ENCODE measurements around the gene JMJD7.
A peak's percentile ranks its signal among the peaks of the same experiment; 100 is the strongest.

JMJD7 gene

GRCh38 chr15:41851167-41851523 is 23.3 kb downstream of the JMJD7 start:
- DNase-seq (ENCODE audit: low spot score in 2 of 2), result no peak
- no peak for ATAC-seq (ENCODE audit: low read depth)
- Mint-ChIP-seq H3K4me3 (no peak overlapping the region), H3K36me3 (peaks cover 14% of the 10 kb centered on the region), H3K27me3 (no peaks in the 10 kb centered on the region), H3K27ac (peak overlapping the region; percentile 35), H3K4me1 (peaks cover 8% of the 10 kb centered on the region), H3K9me3 (no peaks in the 10 kb centered on the region)

- Mint-ChIP-seq H3K27me3 (no peaks in the 10 kb centered on the region), H3K9me3 (no peaks in the 10 kb centered on the region), H3K27ac (no peak overlapping the region), H3K36me3 (peaks cover 9% of the 10 kb centered on the region), H3K4me3 (no peak overlapping the region), H3K4me1 (peaks cover 8% of the 10 kb centered on the region)
- DNase-seq (ENCODE audit: low spot score in 2 of 2), result no peak
- no peak for ATAC-seq (ENCODE audit: low read depth)
These were observed 24.0 kb downstream of the JMJD7 start for GRCh38 chr15:41851755-41852370.

- Mint-ChIP-seq H3K36me3 (peaks cover 5% of the 10 kb centered on the region), H3K9me3 (no peaks in the 10 kb centered on the region), H3K4me3 (no peak overlapping the region), H3K27ac (no peak overlapping the region), H3K27me3 (no peaks in the 10 kb centered on the region), H3K4me1 (peaks cover 8% of the 10 kb centered on the region)
- ATAC-seq (ENCODE audit: low read depth) (no peak), DNase-seq (ENCODE audit: low spot score in 2 of 2) (no peak)
These were observed 25.1 kb downstream of the JMJD7 start for GRCh38 chr15:41852736-41853590.

- DNase-seq (ENCODE audit: low spot score in 2 of 2) (no peak), ATAC-seq (ENCODE audit: low read depth) (no peak)
- Mint-ChIP-seq H3K36me3 (no peaks in the 10 kb centered on the region), H3K27ac (no peak overlapping the region), H3K27me3 (no peaks in the 10 kb centered on the region), H3K4me1 (peaks cover 8% of the 10 kb centered on the region), H3K4me3 (no peak overlapping the region), H3K9me3 (no peaks in the 10 kb centered on the region)
These were observed 25.9 kb downstream of the JMJD7 start for GRCh38 chr15:41853831-41854230.

GRCh38 chr15:41854443-41854842 is 26.6 kb downstream of the JMJD7 start:
- no peak for ATAC-seq (ENCODE audit: low read depth)
- Mint-ChIP-seq H3K9me3 (no peaks in the 10 kb centered on the region), H3K36me3 (no peaks in the 10 kb centered on the region), H3K27me3 (no peaks in the 10 kb centered on the region), H3K4me3 (no peak overlapping the region), H3K4me1 (peaks cover 8% of the 10 kb centered on the region), H3K27ac (no peak overlapping the region)
- no peak for DNase-seq (ENCODE audit: low spot score in 2 of 2)

- Mint-ChIP-seq H3K27ac (no peak overlapping the region), H3K4me1 (peaks cover 7% of the 10 kb centered on the region), H3K36me3 (no peaks in the 10 kb centered on the region), H3K9me3 (no peaks in the 10 kb centered on the region), H3K27me3 (no peaks in the 10 kb centered on the region), H3K4me3 (no peak overlapping the region)
- no peak for ATAC-seq (ENCODE audit: low read depth)
- no peak for DNase-seq (ENCODE audit: low spot score in 2 of 2)
These were observed 27.5 kb downstream of the JMJD7 start for GRCh38 chr15:41855261-41855961.

- Mint-ChIP-seq H3K27ac (no peak overlapping the region), H3K36me3 (no peaks in the 10 kb centered on the region), H3K4me1 (peaks cover under 1% of the 10 kb centered on the region), H3K4me3 (no peak overlapping the region), H3K27me3 (no peaks in the 10 kb centered on the region), H3K9me3 (no peaks in the 10 kb centered on the region)
- ATAC-seq (ENCODE audit: low read depth) (no peak), DNase-seq (ENCODE audit: low spot score in 2 of 2) (no peak)
These were observed 28.4 kb downstream of the JMJD7 start for GRCh38 chr15:41856262-41856661.

- Mint-ChIP-seq H3K9me3 (no peaks in the 10 kb centered on the region), H3K27ac (no peak overlapping the region)
- no peak for ATAC-seq (ENCODE audit: low read depth)
These were observed 28.8 kb downstream of the JMJD7 start for GRCh38 chr15:41856716-41857115.

GRCh38 chr15:41857316-41857715 is 29.4 kb downstream of the JMJD7 start:
- Mint-ChIP-seq H3K27ac (no peak overlapping the region), H3K36me3 (no peaks in the 10 kb centered on the region), H3K27me3 (no peaks in the 10 kb centered on the region), H3K9me3 (no peaks in the 10 kb centered on the region), H3K4me1 (no peaks in the 10 kb centered on the region), H3K4me3 (no peak overlapping the region)
- DNase-seq (ENCODE audit: low spot score in 2 of 2), result no peak
- ATAC-seq (ENCODE audit: low read depth), result no peak

More at GRCh38 chr15:41856716-41857115, 28.8 kb downstream of the JMJD7 start:
- no peak for DNase-seq (ENCODE audit: low spot score in 2 of 2)
- H3K4me3 Mint-ChIP-seq, result no peak overlapping the region
- no peaks in the 10 kb centered on the region for H3K36me3 Mint-ChIP-seq
- no peaks in the 10 kb centered on the region for H3K4me1 Mint-ChIP-seq
- H3K27me3 Mint-ChIP-seq, result no peaks in the 10 kb centered on the region

- no peak for ATAC-seq (ENCODE audit: low read depth)
- Mint-ChIP-seq H3K27ac (no peak overlapping the region), H3K9me3 (no peaks in the 10 kb centered on the region), H3K4me1 (no peaks in the 10 kb centered on the region), H3K36me3 (no peaks in the 10 kb centered on the region), H3K27me3 (peaks cover 1% of the 10 kb centered on the region), H3K4me3 (no peak overlapping the region)
- no peak for DNase-seq (ENCODE audit: low spot score in 2 of 2)
These were observed 30.9 kb downstream of the JMJD7 start for GRCh38 chr15:41858756-41859155.

- Mint-ChIP-seq H3K27ac (no peak overlapping the region), H3K4me1 (no peaks in the 10 kb centered on the region), H3K9me3 (no peaks in the 10 kb centered on the region), H3K27me3 (peaks cover 1% of the 10 kb centered on the region), H3K4me3 (no peak overlapping the region), H3K36me3 (no peaks in the 10 kb centered on the region)
- ATAC-seq (ENCODE audit: low read depth) (no peak), DNase-seq (ENCODE audit: low spot score in 2 of 2) (no peak)
These were observed 32.3 kb downstream of the JMJD7 start for GRCh38 chr15:41860049-41860828.

GRCh38 chr15:41861736-41862356 is 34.0 kb downstream of the JMJD7 start:
- Mint-ChIP-seq H3K4me1 (no peaks in the 10 kb centered on the region), H3K27ac (no peak overlapping the region), H3K9me3 (no peaks in the 10 kb centered on the region), H3K36me3 (no peaks in the 10 kb centered on the region), H3K27me3 (peaks cover 1% of the 10 kb centered on the region), H3K4me3 (no peak overlapping the region)
- DNase-seq (ENCODE audit: low spot score in 2 of 2) (no peak), ATAC-seq (ENCODE audit: low read depth) (no peak)

- DNase-seq (ENCODE audit: low spot score in 2 of 2) (no peak), ATAC-seq (ENCODE audit: low read depth) (no peak)
- Mint-ChIP-seq H3K4me3 (no peak overlapping the region), H3K9me3 (no peaks in the 10 kb centered on the region), H3K36me3 (no peaks in the 10 kb centered on the region), H3K27ac (no peak overlapping the region), H3K27me3 (peaks cover 1% of the 10 kb centered on the region), H3K4me1 (no peaks in the 10 kb centered on the region)
These were observed 34.7 kb downstream of the JMJD7 start for GRCh38 chr15:41862515-41863116.
